ENCODE measurements around the gene MYH11.

GRCh38 chr16:15858921-15859668 is 2.3 kb upstream of the MYH11 start:
- TF ChIP-seq CTCF (IDR thresholded peaks at IDR 0.05) = no peak
- TF ChIP-seq EZH2phosphoT487 (IDR thresholded peaks at IDR 0.05) = no peak

Data from neural progenitor cell (in vitro differentiated cells).